ENCODE data around the gene CREB5.

CREB5 gene

GRCh38 chr7:28554802-28555471, 142.6 kb downstream of the CREB5 start:
- DNase-seq: no peak

GRCh38 chr7:28556025-28556424, 143.7 kb downstream of the CREB5 start:
- DNase-seq: no peak

- DNase-seq: no peak
Observed at GRCh38 chr7:28556671-28557070, 144.4 kb downstream of the CREB5 start.

GRCh38 chr7:28558236-28558635, 145.9 kb downstream of the CREB5 start:
- no peak for DNase-seq

GRCh38 chr7:28560767-28561166, 148.4 kb downstream of the CREB5 start:
- DNase-seq: no peak

- no peak for DNase-seq
Observed at GRCh38 chr7:28564033-28564432, 151.7 kb downstream of the CREB5 start.

- DNase-seq: no peak
Observed at GRCh38 chr7:28564755-28565374, 152.5 kb downstream of the CREB5 start.

- no peak for DNase-seq
Observed at GRCh38 chr7:28565980-28566379, 153.7 kb downstream of the CREB5 start.

- no peak for DNase-seq
Observed at GRCh38 chr7:28570113-28570969, 158.0 kb downstream of the CREB5 start.

GRCh38 chr7:28570970-28571288, 158.6 kb downstream of the CREB5 start:
- DNase-seq: no peak

- no peak for DNase-seq
Observed at GRCh38 chr7:28571405-28571804, 159.1 kb downstream of the CREB5 start.

- no peak for DNase-seq
Observed at GRCh38 chr7:28572321-28573058, 160.2 kb downstream of the CREB5 start.

GRCh38 chr7:28573059-28573553, 160.8 kb downstream of the CREB5 start:
- DNase-seq: no peak

GRCh38 chr7:28573651-28574301, 161.5 kb downstream of the CREB5 start:
- DNase-seq: no peak

- DNase-seq: no peak
Observed at GRCh38 chr7:28575241-28575643, 162.9 kb downstream of the CREB5 start.

GRCh38 chr7:28576656-28577055, 164.3 kb downstream of the CREB5 start:
- DNase-seq: no peak

GRCh38 chr7:28579571-28579970, 167.3 kb downstream of the CREB5 start:
- no peak for DNase-seq

- no peak for DNase-seq
Observed at GRCh38 chr7:28580665-28581064, 168.3 kb downstream of the CREB5 start.

- no peak for DNase-seq
Observed at GRCh38 chr7:28581351-28581750, 169.0 kb downstream of the CREB5 start.

- no peak for DNase-seq
Observed at GRCh38 chr7:28582226-28582625, 169.9 kb downstream of the CREB5 start.

- DNase-seq: no peak
Observed at GRCh38 chr7:28584235-28584634, 171.9 kb downstream of the CREB5 start.

GRCh38 chr7:28586736-28587135, 174.4 kb downstream of the CREB5 start:
- no peak for DNase-seq

GRCh38 chr7:28587211-28587610, 174.9 kb downstream of the CREB5 start:
- no peak for DNase-seq

Data from NCI-H446 treated with DMSO at 0.1 percent for 48 hours (cell line).